HEK293 (cell line): ENCODE data around the gene SLX4.
A peak's percentile ranks its signal among the peaks of the same experiment; 100 is the strongest.
"Not testable (repeated sequence)": the region's sequence is repeated elsewhere in the genome, so short reads cannot be mapped to it uniquely, and the experiment has no call there.

Experiments used
- CTCF ChIA-PET: fragments of 350-600 bp; formaldehyde crosslinking; extraction: SDS; loops from one replicate; lab custom pipeline; 2021; ENCODE audit warnings: antibody characterized with exemption; lab: Yijun Ruan, JAX
- POLR2A ChIA-PET: fragments of 300-600 bp; formaldehyde crosslinking; extraction: SDS; loops from one replicate; lab custom pipeline; 2020; ENCODE audit warnings: antibody characterized with exemption, inconsistent platforms; lab: Yijun Ruan, JAX
- H3K27ac ChIP-seq: fragments of 200-500 bp; sonication (Bioruptor generic); 2 replicates; pipeline ENCODE4 v1.5.1; 2014; ENCODE audit warnings: low read depth, low read length, control low read depth, inconsistent platforms; ENCODE audit errors: extremely low read depth
- H3K36me3 ChIP-seq, 2 experiments: fragments of 200-500 bp in 1 of 2; sonication (Bioruptor generic) in 1 of 2; 1 replicate in 1 of 2; 2 replicates in 1 of 2; pipeline ENCODE4 v1.5.1; 2014 to 2017; ENCODE audit warnings: inconsistent platforms in 2 of 2, low read length in 2 of 2; ENCODE audit not compliant: control insufficient read depth in 2 of 2, insufficient read depth in 1 of 2
- H3K4me1 ChIP-seq: fragments of 200-500 bp; sonication (Bioruptor generic); 2 replicates; pipeline ENCODE4 v1.5.1; 2014; ENCODE audit warnings: mild to moderate bottlenecking, low read length, inconsistent platforms; ENCODE audit not compliant: control insufficient read depth, insufficient read depth
- H3K4me3 ChIP-seq: 2 replicates; pipeline ENCODE4 v1.5.1; 2011; ENCODE audit warnings: low read depth, mild to moderate bottlenecking, control low read depth, low read length, moderate library complexity
- H3K9me3 ChIP-seq: fragments of 200-500 bp; sonication (Bioruptor generic); 2 replicates; pipeline ENCODE4 v1.5.1; 2014; ENCODE audit warnings: low read depth, low read length, inconsistent platforms; ENCODE audit not compliant: control insufficient read depth, insufficient read depth
- BCL11A ChIP-seq: fragments of 450-650 bp; formaldehyde crosslinking; IDR thresholded peaks from 2 replicates; pipeline ENCODE4 v1.5.1; 2016; ENCODE audit warnings: low read depth, missing biosample characterization, missing genetic modification characterization
- EGR2 ChIP-seq: fragments of 450-650 bp; formaldehyde crosslinking; IDR thresholded peaks from 2 replicates; pipeline ENCODE4 v1.5.1; 2016; ENCODE audit warnings: low read depth, missing biosample characterization, missing genetic modification characterization
- HOXC10 ChIP-seq: sonication (generic); formaldehyde crosslinking; IDR thresholded peaks from 2 replicates; pipeline ENCODE4 v1.8.1; 2023; ENCODE audit warnings: mild to moderate bottlenecking, missing genetic modification reagents
- KLF7 ChIP-seq: fragments of 450-650 bp; formaldehyde crosslinking; IDR thresholded peaks from 2 replicates; pipeline ENCODE4 v1.5.1; 2016; ENCODE audit warnings: missing biosample characterization, missing genetic modification characterization, borderline replicate concordance
- MYNN ChIP-seq: fragments of 450-650 bp; formaldehyde crosslinking; IDR thresholded peaks from 2 replicates; pipeline ENCODE4 v1.5.1; 2016; ENCODE audit warnings: missing biosample characterization, missing genetic modification characterization, borderline replicate concordance
- MZF1 ChIP-seq: fragments of 450-650 bp; formaldehyde crosslinking; IDR thresholded peaks from 2 replicates; pipeline ENCODE4 v1.5.1; 2017; ENCODE audit warnings: missing biosample characterization, missing genetic modification characterization, borderline replicate concordance
- PRDM1 ChIP-seq: fragments of 450-650 bp; formaldehyde crosslinking; IDR thresholded peaks from 2 replicates; pipeline ENCODE4; 2016; ENCODE audit warnings: missing biosample characterization, missing genetic modification characterization
- RBAK ChIP-seq: fragments of 450-650 bp; formaldehyde crosslinking; IDR thresholded peaks from 2 replicates; pipeline ENCODE4 v1.5.1; 2016; ENCODE audit warnings: missing biosample characterization, missing genetic modification characterization
- SCRT1 ChIP-seq: fragments of 450-650 bp; formaldehyde crosslinking; IDR thresholded peaks from 2 replicates; pipeline ENCODE4 v1.5.1; 2016; ENCODE audit warnings: missing biosample characterization, missing genetic modification characterization, borderline replicate concordance
- SCRT2 ChIP-seq: fragments of 450-650 bp; formaldehyde crosslinking; IDR thresholded peaks from 2 replicates; pipeline ENCODE4 v1.5.1; 2016; ENCODE audit warnings: missing biosample characterization, missing genetic modification characterization
- ZFP3 ChIP-seq: fragments of 450-650 bp; formaldehyde crosslinking; IDR thresholded peaks from 2 replicates; pipeline ENCODE4 v1.5.1; 2016; ENCODE audit warnings: low read depth, missing biosample characterization, missing genetic modification characterization
- ZFP69B ChIP-seq: fragments of 450-650 bp; formaldehyde crosslinking; IDR thresholded peaks from 2 replicates; pipeline ENCODE4 v1.5.1; 2016; ENCODE audit warnings: missing biosample characterization, missing genetic modification characterization
- ZNF132 ChIP-seq: fragments of 450-650 bp; formaldehyde crosslinking; IDR thresholded peaks from 2 replicates; pipeline ENCODE4 v1.5.1; 2017; ENCODE audit warnings: missing biosample characterization, missing genetic modification characterization, borderline replicate concordance
- ZNF133 ChIP-seq: fragments of 450-650 bp; formaldehyde crosslinking; IDR thresholded peaks from 2 replicates; pipeline ENCODE4 v1.5.1; 2016; ENCODE audit warnings: missing biosample characterization, missing genetic modification characterization
- ZNF248 ChIP-seq: fragments of 450-650 bp; formaldehyde crosslinking; IDR thresholded peaks from 2 replicates; pipeline ENCODE4 v1.5.1; 2017; ENCODE audit warnings: missing biosample characterization, missing genetic modification characterization
- ZNF280C ChIP-seq: fragments of 450-650 bp; formaldehyde crosslinking; IDR thresholded peaks from 2 replicates; pipeline ENCODE4 v1.5.1; 2016; ENCODE audit warnings: missing biosample characterization, missing genetic modification characterization
- ZNF335 ChIP-seq: fragments of 450-650 bp; formaldehyde crosslinking; conservative IDR thresholded peaks from 2 replicates; pipeline ENCODE4 v1.5.1; 2016; ENCODE audit warnings: missing biosample characterization, missing genetic modification characterization
- ZNF366 ChIP-seq: fragments of 450-650 bp; formaldehyde crosslinking; conservative IDR thresholded peaks from 2 replicates; pipeline ENCODE4 v1.5.1; 2016; ENCODE audit warnings: missing biosample characterization, missing genetic modification characterization
- ZNF596 ChIP-seq: fragments of 450-650 bp; IDR thresholded peaks from 2 replicates; pipeline ENCODE4 v1.5.0; 2018; ENCODE audit warnings: missing biosample characterization, mild to moderate bottlenecking, missing genetic modification characterization, moderate library complexity
- ZNF629 ChIP-seq: fragments of 450-650 bp; formaldehyde crosslinking; IDR thresholded peaks from 2 replicates; pipeline ENCODE4 v1.5.1; 2017; ENCODE audit warnings: missing biosample characterization, missing genetic modification characterization
- ZNF658 ChIP-seq: fragments of 450-650 bp; formaldehyde crosslinking; IDR thresholded peaks from 2 replicates; pipeline ENCODE4; 2016; ENCODE audit warnings: missing biosample characterization, missing genetic modification characterization
- ZNF664 ChIP-seq: fragments of 450-650 bp; formaldehyde crosslinking; IDR thresholded peaks from 2 replicates; pipeline ENCODE4 v1.5.1; 2016; ENCODE audit warnings: missing biosample characterization, missing genetic modification characterization
- ZNF837 ChIP-seq: fragments of 450-650 bp; formaldehyde crosslinking; IDR thresholded peaks from 2 replicates; pipeline ENCODE4 v1.5.1; 2016; ENCODE audit warnings: missing biosample characterization, missing genetic modification characterization
- ZXDB ChIP-seq: fragments of 450-650 bp; formaldehyde crosslinking; IDR thresholded peaks from 2 replicates; pipeline ENCODE4 v1.5.1; 2016; ENCODE audit warnings: missing biosample characterization, missing genetic modification characterization
- TF ChIP-seq, protein P1 (sequence below): fragments of 450-650 bp; formaldehyde crosslinking; IDR thresholded peaks from 2 replicates; pipeline ENCODE4 v1.5.1; 2016; ENCODE audit warnings: missing biosample characterization, missing genetic modification characterization

SLX4 gene

DNA sequence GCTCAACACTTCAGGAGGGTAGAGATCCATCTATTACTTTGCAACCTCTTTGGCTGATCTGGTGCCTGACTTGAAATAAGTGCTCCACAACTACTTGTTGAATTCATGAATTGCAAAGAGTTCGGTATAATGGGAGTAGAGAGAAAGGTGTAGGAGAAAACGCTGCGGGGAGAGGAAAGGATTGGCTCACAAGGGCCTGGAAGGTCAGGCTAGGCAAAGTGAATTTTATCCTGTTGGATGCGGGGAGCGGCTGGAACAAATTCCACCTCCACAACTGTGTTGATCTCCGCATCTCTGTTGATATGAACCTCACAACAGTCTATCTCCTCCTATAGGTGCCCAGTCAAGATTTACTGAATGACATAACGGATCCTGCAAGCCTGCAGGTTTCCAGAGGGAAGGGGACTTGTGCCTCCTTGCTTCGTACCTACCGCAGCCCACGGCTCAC lies 684 bp downstream of the SLX4 start (continued):
- TF ChIP-seq ZNF280C = no peak
- TF ChIP-seq ZNF837 (tag by site-specific recombination) = no peak
- no peak for TF ChIP-seq ZNF248 (tag by site-specific recombination)
- no peak for TF ChIP-seq MYNN (tag by site-specific recombination)
- no peak for TF ChIP-seq RBAK (tag by site-specific recombination)
- TF ChIP-seq ZXDB = no peak
- TF ChIP-seq BCL11A (tag by site-specific recombination) = no peak
- no peak for TF ChIP-seq ZFP69B (tag by site-specific recombination)
- TF ChIP-seq, protein P1, sequence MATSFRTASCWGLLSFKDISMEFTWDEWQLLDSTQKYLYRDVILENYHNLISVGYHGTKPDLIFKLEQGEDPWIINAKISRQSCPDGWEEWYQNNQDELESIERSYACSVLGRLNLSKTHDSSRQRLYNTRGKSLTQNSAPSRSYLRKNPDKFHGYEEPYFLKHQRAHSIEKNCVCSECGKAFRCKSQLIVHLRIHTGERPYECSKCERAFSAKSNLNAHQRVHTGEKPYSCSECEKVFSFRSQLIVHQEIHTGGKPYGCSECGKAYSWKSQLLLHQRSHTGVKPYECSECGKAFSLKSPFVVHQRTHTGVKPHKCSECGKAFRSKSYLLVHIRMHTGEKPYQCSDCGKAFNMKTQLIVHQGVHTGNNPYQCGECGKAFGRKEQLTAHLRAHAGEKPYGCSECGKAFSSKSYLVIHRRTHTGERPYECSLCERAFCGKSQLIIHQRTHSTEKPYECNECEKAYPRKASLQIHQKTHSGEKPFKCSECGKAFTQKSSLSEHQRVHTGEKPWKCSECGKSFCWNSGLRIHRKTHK (tag by site-specific recombination) = no peak
- TF ChIP-seq ZFP3 = no peak
- TF ChIP-seq ZNF629 = no peak
- TF ChIP-seq ZNF335 = peak; percentile 30
- no peak for TF ChIP-seq ZNF366 (tag by site-specific recombination)
- TF ChIP-seq SCRT2 (tag by site-specific recombination) = peak; percentile 98
- TF ChIP-seq ZNF664 = no peak
- TF ChIP-seq ZNF596 = no peak
- TF ChIP-seq HOXC10 = no peak
- TF ChIP-seq MZF1 (tag by site-specific recombination) = no peak
- TF ChIP-seq PRDM1 = peak; percentile 65
- TF ChIP-seq KLF7 = no peak
- no peak for TF ChIP-seq ZNF133 (tag by site-specific recombination)
- peak; percentile 93 for TF ChIP-seq SCRT1
- TF ChIP-seq EGR2 (tag by site-specific recombination) = no peak
- no peak for TF ChIP-seq ZNF132 (tag by site-specific recombination)
- no peak for TF ChIP-seq ZNF658 (tag by site-specific recombination)

DNA sequence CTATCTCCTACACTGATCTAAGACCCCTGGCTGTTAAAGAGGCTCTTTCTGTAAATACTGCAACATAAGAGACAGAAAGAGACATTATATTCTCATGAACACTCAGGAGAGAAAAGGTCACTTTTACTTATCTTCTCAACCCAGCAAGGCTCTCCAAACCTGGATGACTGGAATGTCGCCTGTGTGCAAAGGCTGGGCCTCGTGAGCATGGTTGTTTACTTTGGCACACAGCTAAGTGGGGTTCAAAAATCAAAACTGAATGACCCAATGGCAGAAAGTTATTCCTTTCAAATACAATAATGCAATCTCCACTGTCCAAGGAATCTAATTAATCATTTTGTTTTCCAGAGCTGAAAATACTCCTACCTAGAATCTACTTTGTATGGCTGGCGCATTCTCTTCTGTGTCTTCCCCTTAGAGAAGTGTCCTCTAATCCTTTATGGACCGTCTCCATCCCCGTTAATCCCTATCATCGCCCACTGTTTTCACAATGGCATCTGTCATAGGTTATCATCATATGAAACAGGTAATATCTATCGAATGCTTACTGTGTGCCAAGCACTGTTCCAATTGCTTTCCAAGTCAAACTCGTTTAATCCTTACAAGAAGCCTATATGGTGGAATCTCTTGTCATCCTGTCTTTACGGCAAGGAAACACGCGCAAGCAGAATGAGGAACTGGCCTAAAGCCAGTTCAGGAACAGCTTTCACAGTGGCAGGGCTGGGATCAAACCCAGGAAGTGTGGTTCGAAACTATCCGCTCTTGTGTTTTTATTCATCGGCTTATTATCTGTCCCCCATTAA lies 1.3 kb downstream of the SLX4 start:
- TF ChIP-seq PRDM1 (0 out of 2 replicates have a peak, but pooled peaks have one; percentile 12), ZNF664 (no peak)
- TF ChIP-seq, all 188 proteins: peak for 1
- Histone ChIP-seq H3K4me1 (no peaks in the 10 kb centered on the region), H3K9me3 (no peaks in the 10 kb centered on the region), H3K27ac (no peak overlapping the region), H3K36me3 (peaks cover 0 to 7% of the 10 kb centered on the region in 2 experiments; a peak in 2 of 3 replicates), H3K4me3 (no peak overlapping the region)
- ChIA-PET POLR2A (no interaction called here), CTCF (no interaction called here)

- H3K9me3 ChIP-seq, POLR2A ChIA-PET, CTCF ChIA-PET, H3K4me3 ChIP-seq, H3K4me1 ChIP-seq, H3K27ac ChIP-seq: not testable (repeated sequence)
- peaks cover 0 to 11% of the 10 kb centered on the region in 2 experiments; a peak in 2 of 3 replicates for H3K36me3 ChIP-seq
Measured at GRCh38 chr16:3608976-3609375, 2.4 kb downstream of the SLX4 start.
